ENCODE measurements around the gene FA2H. TPM values are rescaled to one million over a fixed set of nuclear protein-coding genes. Genes with fewer than 3 reads are reported as not detected.

Gene FA2H
- total RNA-seq, 2 donors from 2014 or later: 2.1 to 2.4 TPM

DNA sequence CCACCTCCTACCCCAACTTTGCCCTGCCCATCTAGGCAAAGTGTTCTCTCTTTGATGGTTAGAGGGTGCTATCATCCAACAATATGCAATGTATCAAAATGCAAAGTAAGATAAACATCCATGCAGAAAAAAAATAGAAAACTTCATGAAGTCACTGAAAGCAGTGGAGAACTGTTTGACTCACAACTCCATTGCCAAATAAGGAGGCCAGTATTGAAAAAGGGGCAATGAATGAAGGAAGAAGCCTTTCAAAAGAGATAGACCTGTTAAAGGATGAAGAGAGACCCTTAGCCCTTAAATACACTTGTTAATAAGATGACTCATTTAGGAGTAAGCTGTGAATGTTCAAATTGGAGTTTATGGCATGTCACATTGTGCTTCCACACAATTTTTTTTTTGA is 13.0 kb downstream of the FA2H start:
- Mint-ChIP-seq H3K27ac (no peak overlapping the region), H3K4me1 (no peaks in the 10 kb centered on the region), H3K9me3 (no peaks in the 10 kb centered on the region), H3K4me3 (no peak overlapping the region), H3K27me3 (ENCODE audit: insufficient read depth) (no peaks in the 10 kb centered on the region), H3K36me3 (ENCODE audit: low read depth) (no peaks in the 10 kb centered on the region)
- TF ChIP-seq CTCF (conservative IDR thresholded peaks at IDR 0.05): no peak
- Histone ChIP-seq H3K9me3 (ENCODE audit: control insufficient read depth, low read length) (no peaks in the 10 kb centered on the region), H3K9ac (ENCODE audit: extremely low read depth, low read length, poor library complexity, severe bottlenecking) (no peak overlapping the region), H3K4me3 (ENCODE audit: low read length) (no peak overlapping the region), H3K36me3 (ENCODE audit: control insufficient read depth, insufficient read depth, low read length) (no peaks in the 10 kb centered on the region), H3K27ac (ENCODE audit: low read depth, low read length) (no peak overlapping the region), H3K27me3 (ENCODE audit: control insufficient read depth, insufficient read depth, low read length, poor library complexity, severe bottlenecking) (no peaks in the 10 kb centered on the region), H3K4me1 (ENCODE audit: control insufficient read depth, insufficient read depth, low read length) (no peaks in the 10 kb centered on the region)
- no peak for DNase-seq

GRCh38 chr16:74760007-74760767 is 14.4 kb downstream of the FA2H start:
- TF ChIP-seq CTCF (conservative IDR thresholded peaks at IDR 0.05): no peak
- no peaks in the 10 kb centered on the region for H3K36me3 ChIP-seq (ENCODE audit: control insufficient read depth, insufficient read depth, low read length)
- H3K27ac Mint-ChIP-seq: no peak overlapping the region
- no peaks in the 10 kb centered on the region for H3K36me3 Mint-ChIP-seq (ENCODE audit: low read depth)
- no peaks in the 10 kb centered on the region for H3K9me3 Mint-ChIP-seq
- H3K4me3 Mint-ChIP-seq: no peak overlapping the region
- H3K4me3 ChIP-seq (ENCODE audit: low read length): no peak overlapping the region
- H3K4me1 ChIP-seq (ENCODE audit: control insufficient read depth, insufficient read depth, low read length): no peaks in the 10 kb centered on the region
- H3K27me3 Mint-ChIP-seq (ENCODE audit: insufficient read depth): no peaks in the 10 kb centered on the region
- 88 to 94% methylated on average over 5 to 11 of the region's 11 CpGs for WGBS, 2 experiments (ENCODE audit: insufficient coverage in 1 of 2, insufficient read length in 1 of 2)
- no peak for DNase-seq
- H3K27ac ChIP-seq (ENCODE audit: low read depth, low read length): no peak overlapping the region
- H3K27me3 ChIP-seq (ENCODE audit: control insufficient read depth, insufficient read depth, low read length, poor library complexity, severe bottlenecking): no peaks in the 10 kb centered on the region
- H3K9ac ChIP-seq (ENCODE audit: extremely low read depth, low read length, poor library complexity, severe bottlenecking): no peak overlapping the region
- no peaks in the 10 kb centered on the region for H3K4me1 Mint-ChIP-seq
- no peaks in the 10 kb centered on the region for H3K9me3 ChIP-seq (ENCODE audit: control insufficient read depth, low read length)

- H3K27ac ChIP-seq (ENCODE audit: low read depth, low read length): no peak overlapping the region
- H3K36me3 ChIP-seq (ENCODE audit: control insufficient read depth, insufficient read depth, low read length): no peaks in the 10 kb centered on the region
- Mint-ChIP-seq H3K4me3 (no peak overlapping the region), H3K27ac (no peak overlapping the region), H3K9me3 (no peaks in the 10 kb centered on the region), H3K36me3 (ENCODE audit: low read depth) (no peaks in the 10 kb centered on the region), H3K27me3 (ENCODE audit: insufficient read depth) (no peaks in the 10 kb centered on the region), H3K4me1 (no peaks in the 10 kb centered on the region)
- 93 to 100% methylated on average over 1 to 3 of the region's 3 CpGs for WGBS, 2 experiments (ENCODE audit: insufficient coverage in 1 of 2, insufficient read length in 1 of 2)
- no peaks in the 10 kb centered on the region for H3K27me3 ChIP-seq (ENCODE audit: control insufficient read depth, insufficient read depth, low read length, poor library complexity, severe bottlenecking)
- no peak for TF ChIP-seq CTCF (conservative IDR thresholded peaks at IDR 0.05)
- H3K9me3 ChIP-seq (ENCODE audit: control insufficient read depth, low read length): no peaks in the 10 kb centered on the region
- no peak for DNase-seq
- H3K9ac ChIP-seq (ENCODE audit: extremely low read depth, low read length, poor library complexity, severe bottlenecking): no peak overlapping the region
- H3K4me1 ChIP-seq (ENCODE audit: control insufficient read depth, insufficient read depth, low read length): no peaks in the 10 kb centered on the region
- H3K4me3 ChIP-seq (ENCODE audit: low read length): no peak overlapping the region
Observed at GRCh38 chr16:74759564-74759963, 15.1 kb downstream of the FA2H start.

All from endodermal cell (in vitro differentiated cells).